DMS153 treated with DMSO at 0.1 percent for 48 hours (cell line): ENCODE measurements around the gene PARP9.

Source experiments
- DNase-seq: peaks from one replicate; lab custom pipeline; 2025; ENCODE audit not compliant: unreplicated experiment; lab: John Stamatoyannopoulos, UW

Gene PARP9

GRCh38 chr3:122488262-122488973 lies 75.7 kb downstream of the PARP9 start:
- no peak for DNase-seq

GRCh38 chr3:122484985-122485384 lies 79.1 kb downstream of the PARP9 start:
- no peak for DNase-seq

DNA sequence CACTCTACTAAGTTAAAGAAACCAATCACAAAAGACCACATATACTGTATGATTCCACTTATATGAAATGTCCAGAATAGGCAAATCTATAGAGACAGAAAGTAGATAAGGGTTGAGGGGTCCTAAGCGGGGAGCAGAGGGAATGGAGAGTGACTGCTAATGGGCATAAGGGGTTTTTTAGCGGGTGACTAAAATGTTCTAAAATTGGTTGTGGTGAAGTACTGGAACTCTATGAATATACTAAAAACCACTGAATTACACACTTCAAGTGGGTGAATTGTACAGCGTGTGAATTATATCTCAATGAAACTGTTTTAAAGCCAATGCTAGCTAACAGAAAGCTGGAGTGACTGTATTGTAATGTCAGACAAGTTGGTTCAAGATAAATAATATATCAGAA lies 82.7 kb downstream of the PARP9 start:
- DNase-seq = no peak
